Right ventricle myocardium inferior (tissue), 1 donor: ENCODE results near the gene SLC15A5. TPM values are rescaled to one million over a fixed set of nuclear protein-coding genes. Genes with fewer than 3 reads are reported as not detected.

Source experiments
- ATAC-seq: fragments of 200-7000 bp; cut with Tn5 transposase; one replicate; pipeline ENCODE4 v1.9.1; 2020; ENCODE audit warnings: mild to moderate bottlenecking, moderate library complexity
- DNase-seq: peaks from one replicate; pipeline ENCODE4 v3.0.0; 2021; ENCODE audit errors: missing footprints
- intact Hi-C: fragments of 100-400 bp; cut with DNase I; formaldehyde crosslinking; loops from one replicate; pipeline ENCODE4 v1.11.0; 2022
- total RNA-seq: library from RNA; stranded (reverse); fragmentation: NEBNext Ultra II Directional; extraction: Animal tissue kit (Norgen Biotek cat#: 25700); gene quantifications from one replicate; pipeline ENCODE4 v1.2.1, GENCODE V29; 2021
- donor health status: DM: no; HTN: yes; CAD: no; lungs with severe emphysema.

SLC15A5 gene
- total RNA-seq, 1 donor from 2014 or later: not detected

DNA sequence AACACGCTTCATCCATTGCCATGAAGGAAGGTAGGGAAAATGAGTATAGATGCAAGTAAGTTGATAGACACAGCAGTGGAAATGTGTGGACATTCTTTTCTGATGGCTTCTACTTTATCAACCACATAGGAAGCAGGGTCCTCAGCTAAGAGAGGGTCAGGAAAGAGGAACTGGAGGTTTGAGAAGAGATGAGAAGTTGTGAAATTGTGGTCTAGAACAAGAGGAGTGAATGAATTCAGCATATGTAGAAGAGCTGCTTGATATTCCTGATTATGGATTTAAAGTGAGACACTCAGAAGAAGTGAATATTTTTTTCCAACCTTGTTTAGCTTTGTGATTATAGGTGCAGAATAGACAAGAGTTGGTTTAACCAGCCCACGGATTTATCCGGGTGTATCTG is 128.5 kb downstream of the SLC15A5 start:
- DNase-seq (no peak), ATAC-seq (no peak)
- intact Hi-C loops: no loop called here

Other genes starting within 250 kb of the SLC15A5 start
- gene MGST1, start 70.0 kb upstream of the SLC15A5 start, total RNA-seq: 60.1 TPM